GM19328 (cell line): ENCODE results near the gene RAB28.

Source experiments
- ATAC-seq: cut with Tn5 transposase; IDR thresholded peaks from one replicate; pipeline ENCODE4 v1.9.1; 2021; ENCODE audit warnings: mild to moderate bottlenecking, moderate library complexity; ENCODE audit not compliant: unreplicated experiment

RAB28 gene

DNA sequence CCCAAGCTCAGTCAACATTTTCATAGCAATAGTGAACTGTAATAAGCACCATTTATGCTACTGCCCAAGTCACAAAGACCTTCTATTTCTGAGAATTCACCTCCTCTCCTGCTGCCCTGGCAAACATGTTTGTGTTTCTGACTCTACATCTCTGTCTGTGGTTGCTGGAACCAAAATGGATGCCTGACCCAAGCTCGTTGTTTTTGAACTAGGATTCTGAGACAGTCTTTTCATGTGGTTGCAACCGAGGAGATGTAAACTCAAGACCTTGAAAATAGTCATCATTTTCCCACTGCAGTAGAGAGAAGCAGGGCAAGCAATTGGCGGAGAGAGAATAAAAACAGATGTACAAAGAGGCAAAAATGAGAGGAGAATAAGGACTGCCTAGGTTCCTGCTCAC, 160.2 kb downstream of the RAB28 start:
- ATAC-seq, result no peak

DNA sequence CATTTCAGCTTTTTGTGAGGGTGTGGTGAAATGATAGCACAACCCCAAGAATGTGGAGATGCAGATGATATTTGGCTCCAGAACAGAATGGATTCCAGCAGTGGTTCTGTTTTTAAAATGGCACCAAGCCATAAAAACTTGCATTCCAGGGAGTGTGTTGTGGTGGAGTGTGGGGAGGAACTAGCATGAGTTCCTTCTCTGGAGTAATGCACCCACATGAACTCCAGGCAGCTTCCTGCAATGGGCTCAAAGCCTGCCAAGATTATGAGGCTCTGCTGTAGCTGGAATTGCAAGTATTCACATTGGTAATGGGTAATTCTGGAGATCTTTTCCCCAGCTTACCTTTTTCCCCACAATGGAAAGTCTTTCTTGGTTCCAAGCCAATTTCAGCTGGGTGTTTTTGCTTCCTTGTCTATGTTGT, 161.4 kb downstream of the RAB28 start:
- ATAC-seq, result no peak
